HepG2 (cell line): Measurements from ENCODE around the gene FIBCD1. TPM values are rescaled to one million over a fixed set of nuclear protein-coding genes. Genes with fewer than 3 reads are reported as not detected.

Experiments used
- ADNP ChIP-seq: sonication (generic); formaldehyde crosslinking; IDR thresholded peaks from 2 replicates; pipeline ENCODE4 v1.4.0; 2020; ENCODE audit warnings: missing genetic modification reagents
- BHLHE40 ChIP-seq: IDR thresholded peaks from 2 replicates; pipeline ENCODE4 v1.6.1; 2011; ENCODE audit warnings: low read length, improper control_type of control experiment
- BORCS8-MEF2B ChIP-seq: sonication (generic); formaldehyde crosslinking; IDR thresholded peaks from 2 replicates; pipeline ENCODE4 v1.8.0; 2022; ENCODE audit warnings: mild to moderate bottlenecking, missing genetic modification reagents
- CHD4 ChIP-seq: fragments of 200-600 bp; sonication (generic); IDR thresholded peaks from 2 replicates; pipeline ENCODE4 v1.7.0; 2017; ENCODE audit warnings: mild to moderate bottlenecking, low read length, borderline replicate concordance
- EEA1 ChIP-seq: sonication (generic); formaldehyde crosslinking; IDR thresholded peaks from 2 replicates; pipeline ENCODE4 v1.5.1; 2020; ENCODE audit warnings: mild to moderate bottlenecking, missing genetic modification reagents, borderline replicate concordance
- KDM1A ChIP-seq: IDR thresholded peaks from 2 replicates; pipeline ENCODE4 v1.6.1; 2016; ENCODE audit warnings: missing compliant biosample characterization
- MAFK ChIP-seq, 2 experiments: IDR thresholded peaks in 1 of 2; conservative IDR thresholded peaks in 1 of 2; 2 replicates each; pipeline ENCODE4 v1.6.1; 2011; ENCODE audit warnings: improper control_type of control experiment in 2 of 2, low read length in 2 of 2
- MIXL1 ChIP-seq: IDR thresholded peaks from 2 replicates; pipeline ENCODE4 v1.6.1; 2016
- MYNN ChIP-seq: sonication (generic); formaldehyde crosslinking; IDR thresholded peaks from 2 replicates; pipeline ENCODE4 v1.4.0; 2020; ENCODE audit warnings: mild to moderate bottlenecking, low read depth, missing genetic modification reagents
- NCOA2 ChIP-seq: sonication (generic); formaldehyde crosslinking; IDR thresholded peaks from 2 replicates; pipeline ENCODE4 v1.8.0; 2022; ENCODE audit warnings: inconsistent platforms
- NCOR1 ChIP-seq: fragments of 200-600 bp; sonication (generic); IDR thresholded peaks from 2 replicates; pipeline ENCODE4 v1.7.0; 2017; ENCODE audit warnings: antibody characterized with exemption, low read length, borderline replicate concordance
- POGZ ChIP-seq: sonication (generic); formaldehyde crosslinking; IDR thresholded peaks from 2 replicates; pipeline ENCODE4 v1.4.0; 2020; ENCODE audit warnings: mild to moderate bottlenecking, missing genetic modification reagents
- RAD51 ChIP-seq: fragments of 450-650 bp; IDR thresholded peaks from 2 replicates; pipeline ENCODE4 v1.6.1; 2016; ENCODE audit warnings: borderline replicate concordance
- RCOR2 ChIP-seq: IDR thresholded peaks from 2 replicates; pipeline ENCODE4 v1.6.1; 2016; ENCODE audit warnings: missing biosample characterization, missing genetic modification reagents
- REPIN1 ChIP-seq: sonication (generic); formaldehyde crosslinking; IDR thresholded peaks from 2 replicates; pipeline ENCODE4 v1.8.0; 2022; ENCODE audit warnings: missing genetic modification reagents, low read depth, mild to moderate bottlenecking, borderline replicate concordance
- SAFB2 ChIP-seq: sonication (generic); formaldehyde crosslinking; IDR thresholded peaks from 2 replicates; pipeline ENCODE4 v1.5.1; 2020; ENCODE audit warnings: missing genetic modification reagents, low read depth, mild to moderate bottlenecking, borderline replicate concordance
- TBX2 ChIP-seq: sonication (generic); formaldehyde crosslinking; IDR thresholded peaks from 2 replicates; pipeline ENCODE4 v1.5.0; 2020; ENCODE audit warnings: missing genetic modification reagents, mild to moderate bottlenecking, borderline replicate concordance
- TOE1 ChIP-seq: sonication (generic); formaldehyde crosslinking; IDR thresholded peaks from 2 replicates; pipeline ENCODE4 v1.4.0; 2020; ENCODE audit warnings: mild to moderate bottlenecking, missing genetic modification reagents
- ZFP1 ChIP-seq: IDR thresholded peaks from 2 replicates; pipeline ENCODE4 v1.6.1; 2016
- ZFP36 ChIP-seq: fragments of 150-350 bp; IDR thresholded peaks from 2 replicates; pipeline ENCODE4 v1.6.1; 2018; ENCODE audit warnings: borderline replicate concordance, low read length, low read depth; ENCODE audit not compliant: partially characterized antibody
- ZNF12 ChIP-seq: sonication (generic); formaldehyde crosslinking; IDR thresholded peaks from 2 replicates; pipeline ENCODE4 v1.5.0; 2020; ENCODE audit warnings: missing genetic modification reagents
- ZNF292 ChIP-seq: sonication (generic); formaldehyde crosslinking; IDR thresholded peaks from 2 replicates; pipeline ENCODE4 v1.8.1; 2022; ENCODE audit warnings: mild to moderate bottlenecking, low read depth, missing genetic modification reagents, borderline replicate concordance
- ZNF441 ChIP-seq: sonication (generic); formaldehyde crosslinking; IDR thresholded peaks from 2 replicates; pipeline ENCODE4 v1.7.0; 2021; ENCODE audit warnings: missing genetic modification reagents, borderline replicate concordance
- ZNF451 ChIP-seq: sonication (generic); formaldehyde crosslinking; IDR thresholded peaks from 2 replicates; pipeline ENCODE4 v1.5.0; 2020; ENCODE audit warnings: mild to moderate bottlenecking, missing genetic modification reagents
- ZNF674 ChIP-seq: sonication (generic); formaldehyde crosslinking; IDR thresholded peaks from 2 replicates; pipeline ENCODE4 v1.5.0; 2020; ENCODE audit warnings: low read depth, mild to moderate bottlenecking, missing genetic modification reagents
- ZNF768 ChIP-seq: sonication (generic); formaldehyde crosslinking; IDR thresholded peaks from 2 replicates; pipeline ENCODE4 v1.4.0; 2020; ENCODE audit warnings: missing genetic modification reagents
- ZNF841 ChIP-seq: sonication (generic); formaldehyde crosslinking; IDR thresholded peaks from 2 replicates; pipeline ENCODE4 v1.8.1; 2023; ENCODE audit warnings: missing genetic modification reagents, borderline replicate concordance
- polyA plus RNA-seq, 8 experiments: library from polyadenylated mRNA; depleted of rRNA in 3 of 8; stranded (reverse) in 7 of 8; unstranded in 1 of 8; fragments of >200 nt; fragmentation: Illumina TruSeq in 4 of 8; extraction: Trizol in 4 of 8; gene quantifications; 2 replicates each; pipeline versions ENCODE4 v1.2.1 to v1.2.3, GENCODE V29; 2011 to 2016; ENCODE audit warnings: low read depth in 4 of 8, missing spikeins in 1 of 8, mixed read lengths in 1 of 8; ENCODE audit not compliant: insufficient read depth in 1 of 8
- total RNA-seq, 5 experiments: library from RNA; depleted of rRNA; stranded (reverse); fragments of >200 nt; fragmentation: Illumina TruSeq; extraction: Trizol; gene quantifications; 2 replicates each; pipeline ENCODE4 v1.2.3, GENCODE V29; 2016; ENCODE audit warnings: low read depth in 1 of 5
- TF ChIP-seq, protein P1 (sequence below): IDR thresholded peaks from 2 replicates; pipeline ENCODE4 v1.6.1; 2016
- TF ChIP-seq, protein P2 (sequence below): sonication (generic); formaldehyde crosslinking; IDR thresholded peaks from 2 replicates; pipeline ENCODE4 v1.9.0; 2022; ENCODE audit warnings: missing genetic modification reagents, mild to moderate bottlenecking, borderline replicate concordance
- TF ChIP-seq, protein P3 (sequence below): IDR thresholded peaks from 2 replicates; pipeline ENCODE4 v1.6.1; 2012; ENCODE audit warnings: inconsistent platforms

The FIBCD1 gene
- total and polyA plus RNA-seq, 2 of the 13 experiments (the other 11 are each of a cell fraction or from before 2014, with no cell fraction given), result 0.55 to 0.89 TPM

DNA sequence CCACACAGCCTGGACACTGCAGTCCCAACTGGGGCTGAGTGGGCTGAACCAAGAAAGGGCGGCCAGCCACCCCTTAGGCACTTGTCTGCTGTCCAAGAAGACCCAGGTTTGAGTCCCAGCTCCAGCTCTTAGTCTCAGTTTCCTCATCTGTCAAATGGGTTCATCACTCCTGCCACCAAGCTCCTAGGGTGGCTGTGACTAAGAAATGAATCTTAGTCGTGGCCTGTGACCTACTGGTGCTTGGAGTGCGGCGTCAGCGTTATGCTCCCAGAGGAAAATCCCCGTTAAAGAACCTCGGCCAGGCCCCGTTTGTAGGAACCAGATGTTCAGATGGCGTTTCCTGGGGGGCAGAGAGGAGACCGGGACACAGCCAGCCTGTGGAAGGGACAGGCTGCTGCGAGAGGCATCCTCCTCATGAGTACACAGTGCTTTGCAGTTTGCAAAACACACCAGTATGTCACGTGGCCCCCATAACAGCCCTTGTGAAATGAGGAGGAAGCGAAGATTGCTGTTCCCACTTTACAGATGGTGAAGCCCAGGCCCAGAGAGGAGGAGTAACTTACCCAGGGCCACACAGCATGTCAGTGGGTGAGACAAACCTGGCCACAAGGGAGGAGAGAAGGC, 3.3 kb downstream of the FIBCD1 start (continued):
- TF ChIP-seq ZNF451 (CRISPR knock-in tag), result no peak
- TF ChIP-seq POGZ, result 0 out of 2 replicates have a peak, but pooled peaks have one; percentile 15
- 0 out of 2 replicates have a peak, but pooled peaks have one; percentile 9 for TF ChIP-seq BHLHE40
- peak; percentile 93 for TF ChIP-seq KDM1A (CRISPR knock-in tag)
- TF ChIP-seq, protein P1, sequence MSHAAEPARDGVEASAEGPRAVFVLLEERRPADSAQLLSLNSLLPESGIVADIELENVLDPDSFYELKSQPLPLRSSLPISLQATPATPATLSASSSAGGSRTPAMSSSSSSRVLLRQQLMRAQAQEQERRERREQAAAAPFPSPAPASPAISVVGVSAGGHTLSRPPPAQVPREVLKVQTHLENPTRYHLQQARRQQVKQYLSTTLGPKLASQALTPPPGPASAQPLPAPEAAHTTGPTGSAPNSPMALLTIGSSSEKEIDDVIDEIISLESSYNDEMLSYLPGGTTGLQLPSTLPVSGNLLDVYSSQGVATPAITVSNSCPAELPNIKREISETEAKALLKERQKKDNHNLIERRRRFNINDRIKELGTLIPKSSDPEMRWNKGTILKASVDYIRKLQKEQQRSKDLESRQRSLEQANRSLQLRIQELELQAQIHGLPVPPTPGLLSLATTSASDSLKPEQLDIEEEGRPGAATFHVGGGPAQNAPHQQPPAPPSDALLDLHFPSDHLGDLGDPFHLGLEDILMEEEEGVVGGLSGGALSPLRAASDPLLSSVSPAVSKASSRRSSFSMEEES, result 0 out of 2 replicates have a peak, but pooled peaks have one; percentile 43
- no peak for TF ChIP-seq NCOR1
- no peak for TF ChIP-seq ZNF841 (CRISPR knock-in tag)
- TF ChIP-seq, protein P2, sequence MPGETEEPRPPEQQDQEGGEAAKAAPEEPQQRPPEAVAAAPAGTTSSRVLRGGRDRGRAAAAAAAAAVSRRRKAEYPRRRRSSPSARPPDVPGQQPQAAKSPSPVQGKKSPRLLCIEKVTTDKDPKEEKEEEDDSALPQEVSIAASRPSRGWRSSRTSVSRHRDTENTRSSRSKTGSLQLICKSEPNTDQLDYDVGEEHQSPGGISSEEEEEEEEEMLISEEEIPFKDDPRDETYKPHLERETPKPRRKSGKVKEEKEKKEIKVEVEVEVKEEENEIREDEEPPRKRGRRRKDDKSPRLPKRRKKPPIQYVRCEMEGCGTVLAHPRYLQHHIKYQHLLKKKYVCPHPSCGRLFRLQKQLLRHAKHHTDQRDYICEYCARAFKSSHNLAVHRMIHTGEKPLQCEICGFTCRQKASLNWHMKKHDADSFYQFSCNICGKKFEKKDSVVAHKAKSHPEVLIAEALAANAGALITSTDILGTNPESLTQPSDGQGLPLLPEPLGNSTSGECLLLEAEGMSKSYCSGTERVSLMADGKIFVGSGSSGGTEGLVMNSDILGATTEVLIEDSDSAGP (CRISPR knock-in tag), result 0 out of 2 replicates have a peak, but pooled peaks have one; percentile 4
- no peak for TF ChIP-seq BORCS8-MEF2B (CRISPR knock-in tag)
- peak; percentile 50; the same call in 1 of the 2 replicates for TF ChIP-seq RAD51
- no peak for TF ChIP-seq MYNN (CRISPR knock-in tag)
- peak; percentile 20; the same call in 1 of the 2 replicates for TF ChIP-seq RCOR2 (CRISPR knock-in tag)
- TF ChIP-seq MAFK (conservative IDR thresholded peaks at IDR 0.05 in 1 of 2, IDR thresholded peaks at IDR 0.05 in 1 of 2; ENCODE audit: low read length in 2 of 2), result no peak
- peak; percentile 88 for TF ChIP-seq CHD4
- 0 out of 2 replicates have a peak, but pooled peaks have one; percentile 33 for TF ChIP-seq SAFB2 (CRISPR knock-in tag)
- no peak for TF ChIP-seq ZNF292 (CRISPR knock-in tag)
- no peak for TF ChIP-seq MIXL1
- no peak for TF ChIP-seq TOE1 (CRISPR knock-in tag)
- peak; percentile 99 for TF ChIP-seq ZNF768
- no peak for TF ChIP-seq ZNF441 (CRISPR knock-in tag)
- TF ChIP-seq TBX2, result 0 out of 2 replicates have a peak, but pooled peaks have one; percentile 9
- peak; percentile 40 for TF ChIP-seq ZFP36
- TF ChIP-seq ZFP1 (CRISPR knock-in tag), result no peak
- peak; percentile 97 for TF ChIP-seq ZNF12 (CRISPR knock-in tag)
- TF ChIP-seq ADNP, result peak; percentile 61; the same call in 1 of the 2 replicates
- TF ChIP-seq, protein P3, sequence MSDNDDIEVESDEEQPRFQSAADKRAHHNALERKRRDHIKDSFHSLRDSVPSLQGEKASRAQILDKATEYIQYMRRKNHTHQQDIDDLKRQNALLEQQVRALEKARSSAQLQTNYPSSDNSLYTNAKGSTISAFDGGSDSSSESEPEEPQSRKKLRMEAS, result peak; percentile 26; the same call in 1 of the 2 replicates
- 0 out of 2 replicates have a peak, but pooled peaks have one; percentile 2 for TF ChIP-seq EEA1 (CRISPR knock-in tag)
- peak; percentile 3; the same call in 1 of the 2 replicates for TF ChIP-seq NCOA2 (CRISPR knock-in tag)
- TF ChIP-seq ZNF674, result no peak
- TF ChIP-seq REPIN1 (CRISPR knock-in tag), result 0 out of 2 replicates have a peak, but pooled peaks have one; percentile 7
